ENCODE data around the gene IFIT5.
"Not testable (repeated sequence)": the region's sequence is repeated elsewhere in the genome, so short reads cannot be mapped to it uniquely, and the experiment has no call there.

Gene IFIT5

DNA sequence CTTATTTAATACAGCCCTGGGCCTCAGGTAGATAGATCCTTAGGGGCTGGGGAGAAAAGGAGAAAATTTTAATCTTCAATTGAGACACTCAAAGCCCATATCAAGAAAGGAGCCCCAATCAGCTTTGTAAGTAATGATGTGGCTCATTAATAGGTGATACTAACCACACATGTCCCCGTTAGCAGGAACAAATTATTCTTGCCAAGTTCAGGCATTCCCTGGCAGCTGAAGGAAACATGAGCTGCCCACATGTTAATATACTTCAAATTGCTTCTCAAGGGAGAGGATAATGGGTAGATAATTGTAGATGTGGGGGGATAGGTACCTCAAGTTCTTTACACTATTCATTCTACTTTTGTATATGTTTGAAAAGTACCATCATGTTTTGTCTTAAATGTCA is 14.5 kb downstream of the IFIT5 start:
- no peak for DNase-seq (ENCODE audit: low read depth in 3 of 3)

DNA sequence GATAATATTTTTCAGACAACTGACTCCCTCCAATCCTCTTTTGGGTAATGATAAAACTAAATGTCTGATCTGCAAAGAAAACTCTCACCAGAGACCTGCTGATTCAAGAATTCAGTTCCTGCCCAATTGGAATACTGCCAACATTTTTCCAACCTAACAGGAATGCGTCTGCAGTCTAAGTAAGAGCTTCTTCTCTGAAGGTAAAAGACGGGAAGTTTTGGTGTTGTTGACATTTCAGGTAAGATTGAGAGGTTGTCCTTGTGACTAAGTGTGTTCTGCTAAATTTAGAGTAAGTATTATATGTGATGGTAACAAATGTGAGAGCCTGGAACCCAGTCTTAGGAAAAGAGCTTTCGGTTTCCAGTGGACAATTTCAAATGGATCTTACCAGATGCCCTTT is 17.6 kb downstream of the IFIT5 start:
- DNase-seq (ENCODE audit: low read depth in 3 of 3) = no peak

DNA sequence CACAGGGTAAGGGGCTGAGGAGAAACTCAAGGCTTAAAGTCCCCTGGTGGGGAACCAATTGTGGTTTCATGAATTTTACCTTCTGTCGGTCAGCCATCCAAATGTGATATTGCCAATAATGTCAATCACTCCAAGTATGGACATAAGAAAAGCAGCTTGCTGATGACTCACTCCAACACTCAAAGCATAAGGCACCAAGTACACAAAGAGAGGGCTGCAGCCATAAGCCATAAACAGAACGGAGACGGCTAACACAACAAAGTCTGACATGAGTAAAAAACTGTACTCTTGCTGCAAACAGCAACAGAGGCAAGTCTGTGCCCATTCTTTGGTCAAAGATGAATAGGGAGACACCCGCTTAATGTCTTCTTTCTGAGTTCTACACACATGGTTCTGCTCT is 24.2 kb downstream of the IFIT5 start:
- DNase-seq (ENCODE audit: low read depth in 3 of 3) = no peak

DNA sequence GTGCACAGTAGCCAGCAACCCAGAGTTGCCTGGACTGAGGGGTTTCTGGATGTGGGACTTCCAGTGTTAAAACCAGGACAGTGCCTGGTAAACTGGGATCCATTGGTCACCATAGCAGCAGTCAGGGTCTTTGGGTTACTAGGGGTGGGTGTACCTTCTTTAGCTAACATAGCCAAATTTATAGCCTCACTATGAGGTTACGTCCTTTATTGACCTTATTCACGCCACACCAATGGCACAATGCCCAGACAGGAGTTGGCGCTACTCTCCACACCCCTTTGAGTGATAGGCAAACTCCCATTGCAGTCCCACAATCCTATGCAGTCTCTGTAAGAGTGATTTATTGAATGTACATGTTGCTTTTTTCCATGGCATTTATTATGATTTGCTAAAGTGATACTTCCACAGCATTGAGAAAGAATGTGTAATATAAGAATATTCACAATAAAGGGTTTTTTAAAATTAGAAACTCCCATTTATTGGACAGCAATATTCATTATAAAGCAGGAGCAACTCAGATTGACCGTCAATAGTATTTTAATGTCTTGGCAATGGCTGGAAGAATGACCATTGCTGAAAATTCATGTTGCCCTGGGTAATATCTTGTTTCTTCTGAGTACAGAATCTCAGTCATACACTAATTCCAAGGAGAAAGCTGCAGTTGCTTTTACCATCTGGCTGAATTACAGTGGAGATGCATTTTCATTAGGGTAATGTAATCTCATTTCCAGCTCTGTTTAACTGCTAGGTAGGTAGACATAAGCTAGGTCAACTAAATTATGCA is 26.1 kb downstream of the IFIT5 start:
- DNase-seq (ENCODE audit: low read depth in 3 of 3) = no peak

DNA sequence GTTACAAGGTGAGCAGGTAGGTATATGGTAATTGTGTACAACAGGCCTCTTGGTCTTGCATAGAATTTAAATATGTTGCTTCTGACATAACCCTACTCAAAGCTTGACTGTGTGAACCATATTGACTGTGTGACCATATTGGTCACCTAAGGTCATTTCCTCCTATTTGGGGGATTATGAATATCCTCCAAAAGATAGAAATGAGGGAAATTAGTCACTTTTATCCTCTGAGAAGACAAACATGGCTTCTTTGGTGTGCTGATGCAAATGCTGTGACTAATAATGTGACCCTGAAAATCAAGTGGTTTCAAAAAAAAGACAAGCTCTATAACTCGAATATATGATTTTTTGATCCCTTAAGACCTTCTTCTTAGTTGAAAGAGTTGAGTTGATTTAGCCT is 27.9 kb downstream of the IFIT5 start:
- DNase-seq (ENCODE audit: low read depth in 3 of 3) = no peak

DNA sequence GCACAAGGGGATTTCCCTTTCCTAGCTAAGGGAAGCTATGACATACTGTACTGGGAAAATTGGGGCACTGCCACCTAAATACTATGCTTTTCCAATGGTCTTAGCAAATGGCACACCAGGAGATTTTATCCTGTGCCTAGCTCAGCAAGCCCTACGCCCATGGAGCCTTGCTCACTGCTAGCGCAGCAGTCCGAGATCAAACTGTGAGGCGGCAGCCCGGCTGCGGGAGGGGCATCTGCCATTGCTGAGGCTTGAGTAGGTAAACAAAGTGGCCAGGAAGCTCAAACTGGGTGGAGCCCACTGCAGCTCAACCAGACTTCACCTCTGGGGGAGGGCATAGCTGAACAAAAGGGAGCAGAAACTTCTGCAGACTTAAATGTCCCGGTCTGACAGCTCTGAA is 30.5 kb downstream of the IFIT5 start:
- not testable (repeated sequence) for DNase-seq (ENCODE audit: low read depth in 3 of 3)

DNA sequence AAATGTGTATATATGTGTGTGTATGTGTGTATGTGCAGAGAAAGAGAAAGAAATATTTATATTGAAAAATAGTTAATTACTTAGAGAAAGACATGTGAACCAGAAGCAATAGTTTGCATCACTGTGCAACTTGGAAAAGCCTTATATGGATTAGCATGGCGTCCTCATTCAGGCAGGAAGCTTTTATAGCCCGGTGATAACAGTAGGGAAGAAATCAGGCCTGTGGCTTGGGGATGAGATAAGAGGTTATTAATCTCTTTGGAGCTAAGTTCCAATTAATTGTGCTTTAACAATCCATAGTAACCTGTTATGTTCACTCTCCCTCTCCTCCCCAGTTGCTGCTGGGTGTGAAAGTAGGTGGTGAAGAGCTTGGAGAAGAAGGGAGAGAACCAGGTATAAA is 36.5 kb downstream of the IFIT5 start:
- DNase-seq (ENCODE audit: low read depth in 3 of 3) = no peak

DNA sequence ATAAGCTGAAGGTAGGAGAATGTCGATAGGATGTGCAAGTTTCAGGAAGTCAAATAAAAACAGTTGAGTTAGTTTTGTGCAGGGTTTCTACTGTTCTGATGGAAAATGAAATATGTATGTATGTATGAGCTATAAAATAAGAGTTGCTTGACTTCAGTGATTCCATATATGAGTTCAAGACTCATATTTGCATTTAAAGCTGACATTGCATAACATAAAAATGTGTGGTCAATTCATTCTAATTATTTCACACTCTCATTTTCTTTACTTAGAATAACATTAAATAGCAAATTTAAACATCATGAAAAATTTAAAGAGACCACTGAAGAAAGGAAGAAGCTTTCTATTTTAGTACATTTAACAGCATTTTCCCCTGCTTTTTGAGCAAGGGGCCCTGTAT is 37.8 kb downstream of the IFIT5 start:
- DNase-seq (ENCODE audit: low read depth in 3 of 3) = no peak

DNA sequence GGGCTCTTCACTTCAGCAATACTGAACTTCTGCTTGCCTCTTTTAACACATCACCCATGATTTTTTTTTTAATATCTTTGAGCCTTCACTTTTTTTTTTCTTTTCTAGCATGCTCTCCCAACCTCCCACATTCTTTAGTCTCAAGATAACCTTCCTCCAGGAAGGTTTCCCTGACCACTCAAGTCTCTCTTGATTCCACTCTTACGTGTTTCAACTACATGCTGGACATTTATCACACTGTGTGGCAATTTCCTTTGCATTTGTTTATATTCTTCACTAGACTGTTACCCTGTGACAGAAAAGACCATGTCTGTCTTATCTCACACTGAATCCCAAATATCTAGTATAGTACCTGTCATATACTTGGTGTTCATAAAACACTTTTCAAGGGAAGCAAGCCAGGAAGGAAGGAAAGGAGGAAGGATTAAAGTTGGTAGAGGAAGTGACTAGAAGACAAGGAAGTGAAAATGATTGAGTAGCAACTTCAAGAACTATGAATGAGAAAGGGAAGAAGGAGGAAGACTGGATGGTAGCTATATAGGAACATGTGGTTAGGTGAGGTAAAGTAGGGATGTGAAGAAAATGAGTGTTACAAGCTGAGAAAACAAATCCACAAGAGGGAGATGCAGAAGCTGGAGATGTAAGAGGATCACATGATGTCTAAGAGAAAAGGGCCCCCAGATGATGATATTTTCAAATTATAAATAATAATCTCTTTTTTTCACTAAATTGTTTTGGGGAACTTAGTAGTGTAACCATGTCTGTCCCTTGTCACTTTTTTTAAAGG is 40.4 kb downstream of the IFIT5 start:
- DNase-seq (ENCODE audit: low read depth in 3 of 3) = no peak

DNA sequence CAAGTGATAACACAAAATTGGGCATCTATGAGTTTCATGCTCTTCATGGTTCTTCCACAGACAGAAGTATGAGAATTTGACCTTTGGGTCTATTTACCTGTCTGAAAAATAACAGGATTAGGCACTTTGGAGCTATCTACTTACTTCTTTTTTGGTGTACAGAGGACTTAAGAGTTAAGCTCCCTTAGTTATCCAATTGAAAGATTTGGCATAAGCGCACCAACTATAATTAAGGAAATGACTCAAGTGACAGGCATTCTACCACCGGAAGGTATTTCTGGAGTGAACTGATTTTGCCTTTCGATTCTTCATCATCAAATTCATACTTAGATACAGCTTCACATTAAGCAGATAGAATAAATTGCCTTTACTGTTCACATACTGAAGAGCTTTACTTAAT is 43.9 kb downstream of the IFIT5 start:
- no peak for DNase-seq (ENCODE audit: low read depth in 3 of 3)

DNA sequence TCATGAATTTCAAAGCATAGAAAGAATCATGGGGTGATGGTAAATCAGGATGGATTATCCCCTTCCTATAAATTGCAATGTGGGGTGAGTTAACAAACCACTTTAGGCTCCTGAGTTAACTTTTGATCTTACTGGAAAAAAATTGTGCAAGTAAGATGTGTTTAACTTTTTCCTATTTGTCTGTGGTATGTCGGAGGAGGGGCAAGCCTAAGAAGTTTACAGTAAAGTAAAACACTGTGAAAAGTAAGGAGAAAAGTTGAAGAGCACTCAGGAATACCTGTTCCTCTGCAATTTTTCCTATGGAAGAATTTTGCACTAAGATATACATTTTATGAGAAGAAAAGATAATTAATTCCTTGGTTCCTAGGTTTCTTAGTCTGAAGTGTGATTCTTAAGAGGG is 44.4 kb downstream of the IFIT5 start:
- no peak for DNase-seq (ENCODE audit: low read depth in 3 of 3)

DNA sequence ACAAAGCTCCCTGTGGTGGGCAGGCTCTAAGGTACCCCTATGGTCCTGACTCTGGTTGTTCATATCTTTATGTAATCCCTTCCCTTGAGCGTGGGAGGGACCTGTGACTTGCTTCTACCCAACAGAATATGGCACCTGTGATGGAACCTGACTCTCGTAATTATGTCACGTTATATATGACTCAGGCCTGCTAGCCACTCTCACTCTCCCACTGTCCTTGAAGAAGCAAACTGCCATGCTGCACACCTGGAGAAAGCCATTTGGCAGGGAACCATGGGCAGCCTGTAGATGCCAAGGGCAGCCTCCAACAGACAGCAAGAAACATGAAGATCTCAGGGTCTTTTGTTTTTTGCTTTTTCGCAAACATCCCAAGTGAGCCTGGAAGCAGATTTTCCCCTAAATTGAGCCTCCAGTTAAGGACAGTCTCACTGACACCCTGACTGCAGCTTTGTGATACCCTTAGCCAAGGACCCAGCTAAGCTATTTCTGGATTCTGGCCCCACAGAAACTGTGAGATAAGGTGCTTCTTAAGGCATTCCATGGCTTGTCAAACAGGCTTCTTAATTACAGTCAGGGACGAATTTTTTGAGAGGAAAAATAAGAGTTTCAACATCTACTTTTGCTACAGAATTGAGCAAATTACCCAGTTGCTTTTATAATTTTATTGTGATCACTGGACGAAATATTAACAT is 49.6 kb downstream of the IFIT5 start:
- DNase-seq (ENCODE audit: low read depth in 3 of 3) = no peak

DNA sequence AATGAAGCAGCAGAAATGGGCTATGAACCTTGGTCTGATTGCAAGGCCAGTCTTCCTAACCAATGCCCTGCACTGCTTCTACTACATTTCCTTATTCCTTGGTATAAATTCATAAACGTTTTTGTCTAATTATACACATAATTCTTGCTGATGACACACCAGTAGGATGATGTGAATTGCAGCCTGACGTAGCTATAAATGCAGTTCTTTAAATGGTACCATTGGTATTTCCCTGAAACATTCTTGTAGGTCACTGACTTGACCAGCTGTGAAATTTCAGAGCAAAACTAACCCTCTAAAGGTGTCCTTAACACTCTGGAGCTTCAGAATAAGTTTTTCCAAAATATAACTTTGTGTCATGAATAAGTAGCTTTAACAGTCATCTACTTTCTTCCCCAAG is 50.8 kb downstream of the IFIT5 start:
- DNase-seq (ENCODE audit: low read depth in 3 of 3) = no peak

DNA sequence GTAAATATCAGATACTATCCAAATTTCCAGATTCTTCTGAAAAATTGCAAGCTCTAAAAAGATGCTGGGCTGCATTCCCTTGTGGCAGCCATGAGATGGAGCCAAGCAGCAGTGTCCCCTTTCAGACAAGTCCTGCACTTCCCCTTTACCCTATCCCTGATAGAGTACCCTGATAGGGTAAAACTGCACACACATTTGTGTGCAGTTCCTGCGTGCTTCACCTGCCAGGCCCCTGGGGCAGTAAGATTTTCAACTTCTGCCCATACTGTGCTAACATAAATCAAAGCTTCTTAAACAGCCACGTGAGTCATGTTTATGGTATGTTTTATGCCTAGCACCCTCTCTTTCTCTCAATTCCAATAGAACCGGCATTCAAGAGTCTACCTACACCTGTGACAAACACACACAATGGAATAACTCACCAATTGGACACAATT is 52.2 kb downstream of the IFIT5 start:
- no peak for DNase-seq (ENCODE audit: low read depth in 3 of 3)

DNA sequence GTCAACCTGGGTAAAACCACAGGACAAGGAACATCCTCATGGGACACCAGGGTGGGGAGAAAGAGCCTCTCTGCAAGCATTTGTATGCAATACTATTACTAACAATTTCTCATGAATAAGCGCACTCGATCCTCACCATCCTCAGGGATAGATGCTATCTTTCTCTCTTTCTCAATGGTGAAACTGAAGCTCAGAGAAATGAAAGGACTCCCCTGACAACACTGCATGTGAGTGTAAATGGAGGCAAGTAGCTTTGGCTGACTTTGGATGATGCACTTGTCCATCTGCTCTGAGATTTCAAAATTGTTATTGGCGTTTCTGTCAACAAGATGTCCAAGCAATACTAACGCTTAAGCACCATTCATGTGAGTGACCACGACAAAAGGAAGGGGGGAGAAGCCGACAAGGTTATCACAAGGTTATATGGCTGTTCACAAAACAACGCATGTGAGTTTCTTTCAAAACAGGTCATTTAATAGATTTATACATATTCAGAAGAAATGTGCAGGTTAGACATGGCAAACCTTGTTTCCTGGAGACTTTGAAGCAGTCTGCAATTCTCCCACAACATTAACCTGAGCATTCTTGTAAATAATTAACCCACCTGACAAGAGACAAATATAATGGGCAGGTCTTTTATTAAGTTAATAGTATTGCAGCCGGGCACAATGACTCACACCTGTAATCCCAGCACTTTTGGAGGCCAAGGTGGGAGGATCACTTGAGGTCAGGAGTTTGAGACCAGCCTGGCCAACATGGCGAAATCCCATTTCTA is 54.0 kb downstream of the IFIT5 start:
- no peak for DNase-seq (ENCODE audit: low read depth in 3 of 3)

DNA sequence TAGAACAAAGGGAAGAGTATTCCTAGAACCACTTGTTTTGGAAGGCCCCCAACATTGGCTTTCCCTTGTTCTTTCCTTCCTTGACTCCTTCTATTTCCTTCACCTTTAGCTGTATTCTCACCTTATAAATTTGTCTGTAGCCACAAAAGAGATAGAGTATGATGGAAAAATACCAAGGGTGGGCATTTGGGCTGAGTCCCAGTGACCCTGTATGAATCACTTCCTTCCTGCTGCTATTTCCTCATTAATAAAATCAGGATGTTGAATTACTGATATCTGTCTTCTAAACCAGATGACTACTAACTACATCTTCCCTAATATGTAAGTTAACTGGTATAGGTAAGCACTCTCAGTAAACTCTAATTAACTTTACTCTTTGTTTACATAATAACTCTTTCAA is 55.1 kb downstream of the IFIT5 start:
- no peak for DNase-seq (ENCODE audit: low read depth in 3 of 3)
